RCC 7860 (cell line): ENCODE measurements around the gene TMTC2.

Experiments
- DNase-seq: peaks from one replicate; pipeline ENCODE4 v3.0.0-alpha.2; 2015; ENCODE audit warnings: low spot score
- FAIRE-seq: peaks from 2 replicates; lab custom pipeline; 2012; peaks lifted over from hg19 to GRCh38; lab: Jason Lieb, UNC

TMTC2 gene

DNA sequence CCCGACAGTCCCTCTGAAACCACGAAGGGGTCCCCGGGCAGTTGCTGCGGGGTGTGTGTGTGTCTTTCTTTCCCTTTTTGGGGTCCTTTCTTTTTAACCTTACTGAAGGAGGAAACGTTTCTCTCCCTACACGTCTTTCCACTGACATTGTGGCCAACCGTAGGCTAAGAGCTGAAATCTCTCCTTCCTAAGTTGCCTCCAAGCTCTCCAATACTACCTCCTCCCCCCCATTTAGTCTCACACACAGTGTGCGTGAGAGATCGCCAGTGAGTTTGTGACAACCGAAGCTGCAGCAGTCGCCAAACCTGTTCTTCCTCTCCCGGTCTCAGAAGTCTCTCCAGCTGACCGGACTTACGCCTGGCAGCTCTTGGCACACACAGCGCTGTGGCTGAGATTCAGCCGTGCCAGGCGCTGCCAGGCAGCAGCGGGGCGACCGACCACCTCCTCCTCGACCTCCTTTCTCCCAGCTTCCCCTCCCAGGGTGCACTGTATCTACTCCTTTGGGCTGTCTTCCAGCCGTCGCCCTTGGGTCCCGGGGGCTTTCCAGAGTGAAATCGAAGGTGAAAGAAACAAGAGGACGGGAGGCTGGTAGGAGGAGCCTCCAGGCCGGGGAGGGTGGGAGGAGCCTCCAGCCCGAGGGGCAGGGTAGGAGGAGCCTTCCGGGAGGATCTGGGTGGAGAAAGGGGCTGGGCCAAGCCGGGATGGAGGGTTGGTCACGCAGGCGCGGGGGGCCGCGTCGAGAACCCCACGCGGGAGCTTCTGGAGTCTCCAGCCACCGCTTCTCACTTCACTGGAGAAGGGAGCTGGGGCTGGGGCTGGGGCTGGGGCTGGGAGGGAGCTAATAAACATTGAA, at the start of gene TMTC2:
Gene TMTC2 (plus strand): TSS at position 739 of the 853 bp plus-strand sequence.
- FAIRE-seq: peak; percentile 42
- peak; percentile 63 for DNase-seq

DNA sequence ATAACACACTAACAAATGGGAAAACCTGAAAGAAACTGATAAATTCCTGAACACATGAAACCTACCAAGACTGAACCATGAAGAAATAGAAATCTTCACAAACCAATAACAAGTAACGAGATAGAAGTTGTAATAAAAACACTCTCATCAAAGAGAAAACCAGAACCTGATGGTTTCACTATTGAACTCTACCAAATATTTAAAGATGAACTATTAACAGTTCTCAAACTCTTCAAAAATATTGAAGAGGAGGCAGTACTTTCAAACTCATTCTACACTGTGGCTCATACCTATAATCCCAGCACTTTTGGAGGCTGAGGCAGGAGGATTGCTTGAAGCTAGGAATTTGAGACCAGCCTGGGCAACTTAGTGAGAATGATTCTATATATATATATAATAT, 48.4 kb upstream of the TMTC2 start:
- DNase-seq: no peak

DNA sequence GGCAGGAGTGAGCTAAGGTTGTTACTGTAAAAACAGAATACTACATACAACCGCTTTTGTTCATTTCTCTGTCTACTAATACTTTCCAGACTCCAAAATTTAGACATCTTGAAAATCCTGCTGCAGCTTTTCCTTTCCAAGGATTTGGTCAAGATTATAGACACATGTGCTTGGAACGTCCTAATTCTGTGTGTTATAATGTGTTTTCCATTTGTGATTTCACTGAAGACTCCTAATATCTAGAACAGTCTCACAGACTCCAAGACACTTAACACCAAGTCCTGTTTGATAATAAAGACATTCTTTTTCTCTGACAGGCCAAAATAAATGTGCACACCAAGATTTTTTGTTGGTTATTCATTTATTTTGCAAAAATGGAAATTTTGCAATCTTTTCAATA, 41.8 kb upstream of the TMTC2 start:
- DNase-seq (no peak), FAIRE-seq (no peak)

More for the DNA sequence above, 48.4 kb upstream of the TMTC2 start:
- no peak for FAIRE-seq

DNA sequence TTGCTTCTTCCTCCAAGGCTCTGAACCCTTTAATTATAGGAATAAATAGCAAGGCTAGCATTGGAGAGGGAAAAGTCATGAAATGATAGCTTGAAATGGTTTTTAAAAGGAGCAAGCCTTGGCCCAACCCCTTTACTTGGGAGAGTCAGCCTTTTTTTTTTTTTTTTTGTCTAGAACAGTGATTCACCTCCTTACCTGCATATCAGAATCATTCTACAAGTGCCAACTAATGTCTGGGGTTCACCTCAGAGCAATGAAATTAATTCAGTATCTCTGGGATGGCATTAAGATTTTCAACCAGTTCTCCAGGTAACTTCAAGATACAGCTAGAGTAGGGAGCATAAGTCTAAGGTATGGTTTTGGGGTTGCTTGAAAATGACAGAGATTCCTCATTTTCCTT, 41.3 kb upstream of the TMTC2 start:
- FAIRE-seq (no peak), DNase-seq (no peak)

DNA sequence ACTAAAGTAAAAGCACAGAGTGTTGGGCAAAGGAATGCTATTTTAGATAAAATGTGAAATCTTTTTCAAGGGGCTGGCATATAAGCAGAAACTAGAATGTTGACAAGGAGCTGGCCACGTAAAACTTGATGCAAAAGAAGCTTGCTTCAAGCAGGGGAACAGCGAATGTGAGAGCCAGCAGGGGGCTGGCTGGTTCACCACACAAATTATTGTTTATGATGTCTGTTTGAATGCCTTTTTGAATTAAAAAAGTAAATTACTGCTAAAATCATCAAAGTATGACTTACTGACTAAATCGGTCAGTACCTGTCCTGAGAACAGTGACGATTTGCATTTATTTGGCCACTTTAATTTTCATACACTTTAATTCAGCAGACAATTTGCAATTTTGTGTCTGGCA, 38.9 kb upstream of the TMTC2 start:
- no peak for FAIRE-seq
- DNase-seq: no peak

DNA sequence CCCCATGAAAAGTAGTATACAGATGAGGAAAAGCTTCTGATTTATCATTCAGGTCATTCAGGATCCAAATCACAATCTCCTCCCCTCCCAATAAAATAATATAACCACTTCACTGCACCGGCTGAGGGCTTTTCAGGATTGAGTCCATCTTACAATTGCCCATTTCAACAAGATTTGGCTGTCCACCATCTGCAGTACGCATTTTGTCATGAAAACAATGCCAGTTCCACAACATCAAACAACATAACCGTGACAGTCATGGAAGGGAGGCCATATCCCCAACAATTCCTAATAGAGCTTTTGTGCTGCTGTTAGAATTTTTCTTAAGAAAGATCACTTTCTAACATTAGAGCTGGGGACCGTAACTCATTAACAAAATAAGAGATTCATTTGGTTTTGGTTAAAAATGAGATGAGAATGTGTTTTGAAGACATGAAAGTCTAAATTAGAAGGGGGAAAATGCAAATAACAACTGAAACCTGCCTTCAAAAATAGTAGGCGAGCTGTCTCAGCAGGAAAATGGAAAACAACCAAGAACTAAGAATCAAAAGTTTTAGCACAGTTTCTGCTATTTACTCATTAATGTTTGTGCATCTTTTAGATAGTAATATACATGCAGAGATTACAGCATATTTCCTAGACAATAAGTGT, 38.3 kb upstream of the TMTC2 start:
- FAIRE-seq: no peak
- no peak for DNase-seq

DNA sequence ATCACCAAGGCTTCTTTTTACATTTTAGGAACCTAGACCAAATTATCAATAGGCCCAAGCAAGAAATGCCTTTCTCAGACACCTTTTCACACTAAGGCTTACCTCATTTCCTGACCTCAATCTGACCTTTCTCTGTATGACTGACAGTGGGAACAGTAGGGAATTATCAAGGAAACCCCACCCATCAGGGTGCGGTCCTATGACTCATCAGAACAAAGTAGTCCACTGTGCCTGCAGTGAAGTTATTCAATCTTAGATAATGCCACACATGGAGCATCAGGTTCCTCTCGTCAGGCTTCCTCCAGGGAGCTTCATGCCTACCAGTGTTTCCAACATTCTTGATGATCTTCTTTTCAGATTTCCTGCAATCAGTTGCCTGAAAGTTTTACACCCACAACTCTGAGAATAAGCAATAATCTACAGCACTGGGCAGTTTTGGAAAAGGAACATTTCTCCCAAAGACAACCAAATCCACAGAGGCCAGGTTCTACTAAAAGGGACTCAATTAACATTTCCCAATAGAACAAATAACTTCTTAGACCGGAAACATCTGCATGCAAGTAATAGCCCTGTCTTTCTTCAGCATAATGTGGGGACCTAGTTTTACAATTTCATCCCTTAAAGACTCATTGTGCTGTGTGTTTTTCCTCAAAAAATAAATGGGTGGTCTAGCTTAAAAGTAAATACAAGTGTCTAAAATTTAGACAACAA, 35.9 kb upstream of the TMTC2 start:
- FAIRE-seq (peak; percentile 80), DNase-seq (peak; percentile 71)

DNA sequence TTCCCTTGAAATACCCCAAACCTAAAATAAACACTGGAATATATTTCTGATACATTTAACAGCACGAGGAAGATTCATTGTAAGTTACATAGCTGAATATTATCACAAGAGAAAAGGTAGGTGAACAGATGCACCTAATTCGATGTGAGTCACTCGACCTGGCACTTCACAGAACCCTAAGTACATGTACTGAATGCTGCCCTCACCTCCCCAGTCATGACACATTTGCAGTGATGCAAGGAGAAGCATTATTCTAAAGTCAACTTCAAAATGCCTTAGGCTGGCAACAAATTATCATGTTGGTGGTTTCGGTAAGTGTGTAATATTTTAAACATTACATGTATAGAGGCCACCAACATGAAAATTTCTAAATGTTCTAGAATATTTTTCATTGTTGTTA, 35.2 kb upstream of the TMTC2 start:
- DNase-seq: peak; percentile 16

DNA sequence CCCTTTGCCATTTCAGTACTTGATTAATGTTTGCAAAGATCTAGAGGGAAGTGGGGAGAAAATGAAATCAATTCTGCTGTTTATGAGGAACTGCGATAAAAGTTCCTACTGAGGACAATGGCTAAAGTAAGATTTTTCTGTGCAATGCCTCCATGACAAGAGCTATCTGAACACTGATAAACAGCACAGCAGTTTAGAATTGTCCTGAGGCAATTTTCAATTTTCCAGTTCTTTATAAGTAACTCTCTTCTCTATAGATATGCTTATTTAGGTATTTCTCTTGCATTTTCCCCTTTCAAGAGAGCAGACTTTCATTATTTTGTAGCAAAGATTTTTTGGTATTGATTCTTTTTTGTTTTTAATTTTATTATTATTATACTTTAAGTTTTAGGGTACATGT, 34.6 kb upstream of the TMTC2 start:
- FAIRE-seq (no peak), DNase-seq (no peak)

More for the DNA sequence above, 35.2 kb upstream of the TMTC2 start:
- FAIRE-seq: no peak

DNA sequence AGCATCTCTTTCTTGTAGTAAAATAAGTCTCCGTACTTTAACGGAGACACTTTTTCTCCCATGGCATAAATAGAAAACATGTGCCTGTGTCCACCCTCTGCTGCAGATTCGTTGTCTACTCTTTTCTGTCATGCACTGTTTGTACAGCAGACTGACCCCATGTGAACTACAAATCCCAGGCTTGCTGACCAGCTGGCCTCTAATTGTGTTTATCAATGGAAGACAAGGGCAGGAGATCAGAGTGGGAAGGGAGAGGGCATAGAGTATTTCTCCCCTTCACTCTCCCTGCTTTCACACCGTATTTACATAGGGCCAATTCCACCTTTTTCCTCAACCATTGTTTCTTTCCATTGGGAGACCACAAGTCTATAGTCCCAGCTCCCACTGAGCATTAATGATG, 31.0 kb upstream of the TMTC2 start:
- no peak for DNase-seq

DNA sequence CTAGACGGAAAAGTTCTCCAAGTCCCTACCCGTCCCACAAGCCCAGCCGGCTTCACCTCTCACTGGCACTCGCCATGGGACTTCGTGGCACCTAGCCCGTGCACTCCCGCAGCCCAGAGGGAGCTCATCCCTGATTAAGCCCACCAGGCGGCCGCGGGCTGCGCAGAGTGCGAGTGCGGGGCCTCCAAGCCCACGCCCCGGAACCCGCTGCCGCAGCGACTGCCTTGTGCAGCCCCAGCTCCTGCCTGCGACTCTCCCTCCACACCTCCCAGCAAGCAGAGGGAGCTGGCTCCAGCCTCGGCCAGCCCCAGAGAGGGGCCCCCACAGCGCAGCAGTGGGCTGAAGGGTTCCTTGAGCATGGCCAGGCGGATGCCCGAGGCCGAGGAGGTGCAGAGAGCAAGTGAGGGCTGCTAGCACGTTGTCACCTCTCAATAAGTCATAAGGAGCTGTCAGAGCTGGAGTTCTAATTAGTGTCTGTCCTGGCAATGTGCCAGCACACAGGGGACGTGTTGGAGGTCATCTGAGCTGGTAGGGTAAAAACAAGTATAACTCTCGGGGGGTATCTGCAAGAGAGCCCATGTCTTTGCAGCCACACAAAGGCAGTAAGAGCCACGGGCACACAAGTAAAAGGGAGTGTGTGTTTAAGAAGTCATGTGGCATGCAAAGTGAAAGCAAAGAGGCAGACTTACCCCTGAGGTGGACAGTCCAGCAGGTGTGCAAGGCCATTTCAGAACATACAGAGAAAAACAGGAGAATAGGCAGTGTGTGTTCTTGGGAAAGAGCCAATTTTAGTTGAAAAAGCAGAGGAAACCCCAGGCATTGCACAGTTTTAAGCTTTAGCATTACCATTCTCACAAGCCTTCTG, 27.1 kb upstream of the TMTC2 start:
- no peak for FAIRE-seq

More for the DNA sequence above, 31.0 kb upstream of the TMTC2 start:
- FAIRE-seq: no peak

DNA sequence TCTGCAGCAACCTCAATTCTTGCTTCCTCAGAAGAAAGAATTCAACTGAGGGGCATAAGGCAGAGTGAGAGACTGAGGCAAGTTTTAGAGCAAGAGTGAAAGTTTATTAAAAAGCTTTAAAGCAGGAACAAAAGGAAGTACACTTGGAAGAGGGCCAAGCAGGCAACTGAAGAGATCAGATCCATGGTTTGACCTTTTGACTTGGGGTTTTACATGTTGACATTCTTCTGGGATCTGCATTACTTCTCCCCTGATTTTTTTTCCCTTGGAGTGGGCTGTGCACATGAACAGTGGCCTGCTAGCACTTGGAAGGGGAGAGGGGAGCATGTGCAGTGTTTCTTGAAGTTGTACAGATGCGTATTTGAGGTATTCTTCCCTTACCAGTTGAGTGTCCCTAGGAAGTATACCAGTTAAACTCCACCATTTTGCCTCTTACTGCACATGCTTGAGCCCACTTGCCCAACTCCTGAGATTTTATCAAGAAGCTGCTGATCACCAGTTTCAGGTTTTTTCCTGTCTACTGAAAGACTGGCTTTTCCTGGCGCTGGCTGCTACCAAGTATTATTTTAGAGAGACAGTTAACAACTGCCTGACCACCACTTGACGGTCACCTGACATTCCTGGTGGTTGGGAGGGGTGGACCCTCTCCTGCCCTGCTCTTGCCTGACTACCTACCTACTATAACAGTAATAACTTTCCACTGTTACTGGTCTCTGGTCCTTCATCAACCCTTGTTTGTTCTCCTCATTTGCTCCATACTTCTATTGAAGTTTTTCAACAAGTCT, 26.0 kb upstream of the TMTC2 start:
- no peak for FAIRE-seq
- DNase-seq: no peak

More for the DNA sequence above, 27.1 kb upstream of the TMTC2 start:
- DNase-seq: no peak

DNA sequence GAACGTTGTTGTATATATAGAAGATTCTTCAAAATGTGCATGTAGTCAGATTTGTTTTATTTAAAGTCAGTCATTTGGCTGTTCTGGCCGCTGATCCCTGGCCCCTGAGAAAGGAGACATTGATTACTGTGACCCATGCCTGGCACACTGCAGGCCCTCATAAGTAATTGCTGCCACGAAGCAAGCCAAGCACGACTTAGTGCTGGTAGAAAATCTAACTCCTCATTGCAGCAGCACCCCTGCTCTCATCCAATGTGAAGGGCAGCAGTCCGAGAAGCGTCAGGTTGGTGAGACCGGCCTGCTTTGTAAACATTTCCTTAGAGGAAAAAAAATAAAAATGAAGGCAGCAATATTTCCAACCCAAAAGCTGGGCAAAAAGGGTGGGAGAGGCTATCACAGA, 22.8 kb upstream of the TMTC2 start:
- FAIRE-seq: no peak
- no peak for DNase-seq

DNA sequence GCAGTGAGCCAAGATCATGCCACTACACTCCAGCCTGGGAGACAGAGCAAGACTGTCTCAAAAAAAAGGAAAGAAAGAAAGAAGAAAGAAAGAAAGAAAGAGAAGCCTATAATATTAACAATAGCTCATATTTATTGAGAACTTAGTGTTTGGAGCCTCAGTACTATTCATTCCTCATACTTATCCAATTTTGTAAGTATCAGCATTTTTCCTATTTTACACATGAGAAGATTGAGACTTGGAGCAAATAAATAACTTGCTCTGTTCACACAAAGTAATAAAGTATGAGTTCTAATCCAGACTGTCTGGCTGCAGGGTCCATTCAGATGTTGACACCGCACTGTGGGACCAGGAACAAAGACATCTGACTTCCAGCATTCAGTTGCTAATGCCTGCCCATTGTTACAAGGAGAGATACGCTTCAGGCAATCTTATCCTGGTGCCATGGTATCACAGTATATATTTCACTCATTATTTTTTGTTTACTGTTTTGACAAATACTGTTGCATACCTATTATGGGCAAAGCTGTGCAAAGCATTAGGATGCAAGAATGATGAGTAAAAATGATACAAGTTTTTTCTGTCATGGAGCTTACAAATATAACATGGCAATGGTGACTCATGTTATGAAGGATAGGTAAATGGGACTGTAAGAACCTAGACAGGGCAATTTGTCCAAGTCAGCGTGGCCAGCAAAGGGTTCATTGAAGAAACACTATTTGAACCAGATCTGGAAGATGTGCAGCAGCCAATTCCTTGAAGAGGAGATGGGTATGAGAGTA, 21.4 kb upstream of the TMTC2 start:
- DNase-seq: no peak
- FAIRE-seq: no peak

DNA sequence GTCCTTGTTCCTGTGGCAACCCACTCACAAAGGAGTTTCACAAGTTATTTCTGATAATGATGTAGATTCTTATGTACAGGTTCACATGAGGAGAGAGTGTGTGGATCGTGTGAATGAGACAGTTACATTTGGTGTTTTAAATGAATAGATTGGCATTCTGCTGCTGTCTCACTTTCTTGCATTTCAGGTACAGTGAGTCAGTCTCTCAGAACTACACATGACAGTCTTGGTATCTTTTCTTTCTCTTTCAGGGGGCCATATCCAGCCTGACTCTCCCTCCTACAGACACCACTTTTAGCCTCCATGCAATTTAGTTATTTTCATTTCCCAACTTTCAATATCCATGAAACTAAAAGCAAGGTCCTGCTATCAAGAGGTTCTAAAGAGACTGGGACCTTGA, 19.9 kb upstream of the TMTC2 start:
- DNase-seq (no peak), FAIRE-seq (no peak)

DNA sequence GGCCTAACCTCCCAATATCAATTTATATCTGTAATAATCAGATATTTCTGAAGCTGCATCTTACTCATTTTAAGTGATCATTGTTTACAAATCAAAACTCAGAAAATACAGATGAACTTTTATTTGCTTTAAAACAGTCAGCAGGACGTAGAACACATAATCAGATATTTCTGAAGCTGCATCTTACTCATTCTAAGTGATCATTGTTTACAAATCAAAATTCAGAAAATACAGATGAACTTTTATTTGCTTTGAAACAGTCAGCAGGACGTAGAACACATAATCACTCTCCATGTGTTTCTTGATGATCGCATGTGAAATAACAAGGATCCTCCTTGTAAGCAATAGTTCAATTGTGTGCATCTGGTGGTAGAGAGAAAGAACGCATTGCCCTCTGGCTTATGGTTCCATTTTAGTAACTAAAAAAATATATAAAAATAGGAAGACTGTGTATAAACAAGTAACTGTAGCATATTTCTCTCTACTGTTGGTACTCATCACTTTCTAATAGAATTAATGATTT, 15.0 kb upstream of the TMTC2 start:
- no peak for FAIRE-seq
- no peak for DNase-seq

DNA sequence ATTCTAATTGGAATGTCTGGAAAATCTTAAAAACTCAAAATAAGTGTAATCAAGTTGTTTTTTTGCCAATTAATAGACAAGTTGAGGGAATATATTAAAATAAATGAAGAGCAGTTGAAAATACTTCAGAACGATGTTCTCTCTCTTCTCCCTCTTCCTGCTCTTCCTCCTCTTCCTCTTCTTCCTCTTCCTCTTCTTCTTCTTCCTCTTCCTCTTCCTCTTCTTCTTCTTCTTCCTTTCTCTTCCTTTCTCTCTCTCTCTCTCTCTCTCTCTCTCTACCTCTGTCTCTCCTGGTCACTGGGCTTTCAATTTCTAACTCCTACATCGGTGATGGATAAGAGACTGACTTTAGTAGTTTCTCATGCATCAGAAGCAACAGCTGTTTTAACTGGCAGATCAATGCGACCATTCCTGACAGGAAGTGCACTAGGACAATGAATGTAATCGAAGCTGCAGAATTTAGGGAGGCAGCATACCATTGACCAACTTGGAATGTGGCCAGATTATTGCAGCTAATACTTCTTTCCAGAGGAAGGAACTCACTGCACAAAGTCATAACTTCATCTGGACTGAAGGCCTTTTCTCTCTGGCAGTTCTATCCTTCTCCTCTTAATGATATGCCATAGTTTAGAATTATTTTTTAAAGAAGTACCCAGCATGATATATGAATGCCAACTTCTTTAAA, 13.8 kb upstream of the TMTC2 start:
- no peak for FAIRE-seq

DNA sequence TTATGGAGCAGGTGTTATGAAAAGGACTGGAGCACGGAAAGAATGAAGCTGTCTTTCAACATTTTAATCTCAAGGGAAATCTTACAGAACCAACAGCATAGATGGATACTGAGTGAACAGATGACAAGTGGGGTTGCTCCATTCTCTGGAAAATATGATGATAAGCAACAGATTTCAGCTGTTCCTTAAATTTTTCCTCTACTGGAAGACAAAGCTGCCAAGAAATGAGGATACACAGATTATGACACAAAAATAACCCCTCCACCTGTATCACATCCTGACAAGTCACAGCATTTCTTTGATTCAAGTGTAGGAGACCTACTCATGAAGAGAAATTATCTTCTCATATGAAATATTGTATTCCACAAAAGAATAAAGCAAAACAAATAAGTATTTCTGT, 13.0 kb upstream of the TMTC2 start:
- DNase-seq (no peak), FAIRE-seq (no peak)

More for the DNA sequence above, 13.8 kb upstream of the TMTC2 start:
- no peak for DNase-seq
